Measurements from ENCODE around the gene CMTR1.

- TF ChIP-seq CTCF (conservative IDR thresholded peaks at IDR 0.05; ENCODE audit: low read depth, low read length) (no peak), EZH2 (IDR thresholded peaks at IDR 0.05; ENCODE audit: low read length, unreplicated experiment) (no peak), EZH2phosphoT487 (IDR thresholded peaks at IDR 0.05; ENCODE audit: borderline replicate concordance, low read length) (no peak)
Measured at GRCh38 chr6:37429352-37429750, 3.7 kb upstream of the CMTR1 start.

Data from PC-3 (cell line).